Activated B cell treated with CpG ODN at 0.5 μM for 24 hours (primary cell): Measurements from ENCODE around the gene CHST8. TPM values are rescaled to one million over a fixed set of nuclear protein-coding genes. Genes with fewer than 3 reads are reported as not detected.

Source experiments
- ATAC-seq: fragments of 200-7000 bp; cut with Tn5 transposase; one replicate; pipeline ENCODE4 v1.10.0; 2021; ENCODE audit warnings: low read depth, mild to moderate bottlenecking, moderate library complexity
- CTCF ChIA-PET: fragments of 350-600 bp; sonication (Branson Sonifier 250); formaldehyde crosslinking; loops from one replicate; lab custom pipeline; 2021; ENCODE audit warnings: antibody characterized with exemption; lab: Charles Lee
- POLR2A ChIA-PET: fragments of 350-600 bp; sonication (Branson Sonifier 250); formaldehyde crosslinking; loops from one replicate; lab custom pipeline; 2021; ENCODE audit warnings: antibody characterized with exemption; lab: Charles Lee
- DNase-seq: peaks from one replicate; pipeline ENCODE4 v3.0.0; 2022
- H3K27ac Mint-ChIP-seq: one replicate; pipeline ENCODE4 v1.8.0; 2020; ENCODE audit warnings: mixed read lengths
- H3K27me3 Mint-ChIP-seq: one replicate; pipeline ENCODE4 v1.8.0; 2021; ENCODE audit warnings: mixed read lengths
- H3K36me3 Mint-ChIP-seq: one replicate; pipeline ENCODE4 v1.8.0; 2021; ENCODE audit warnings: low read depth, mixed read lengths
- H3K4me1 Mint-ChIP-seq: one replicate; pipeline ENCODE4 v1.8.0; 2021; ENCODE audit warnings: mixed read lengths
- H3K4me3 Mint-ChIP-seq: one replicate; pipeline ENCODE4 v1.8.0; 2020; ENCODE audit warnings: mild to moderate bottlenecking, mixed read lengths
- H3K9me3 Mint-ChIP-seq: one replicate; pipeline ENCODE4 v1.8.0; 2020; ENCODE audit warnings: mixed read lengths
- intact Hi-C: fragments of 100-400 bp; cut with micrococcal nuclease; formaldehyde crosslinking; loops from one replicate; pipeline ENCODE4 v1.15.1; 2024
- total RNA-seq: library from RNA; stranded (reverse); gene quantifications from 2 replicates; pipeline ENCODE4 v1.2.3, GENCODE V29; 2022
- TF ChIP-seq, protein P1 (sequence below): fragments of 200-600 bp; IDR thresholded peaks from one replicate; pipeline ENCODE4 v1.8.0; 2022; ENCODE audit warnings: antibody characterized with exemption, mild to moderate bottlenecking

The CHST8 gene
- total RNA-seq, 1 donor from 2014 or later, result not detected

DNA sequence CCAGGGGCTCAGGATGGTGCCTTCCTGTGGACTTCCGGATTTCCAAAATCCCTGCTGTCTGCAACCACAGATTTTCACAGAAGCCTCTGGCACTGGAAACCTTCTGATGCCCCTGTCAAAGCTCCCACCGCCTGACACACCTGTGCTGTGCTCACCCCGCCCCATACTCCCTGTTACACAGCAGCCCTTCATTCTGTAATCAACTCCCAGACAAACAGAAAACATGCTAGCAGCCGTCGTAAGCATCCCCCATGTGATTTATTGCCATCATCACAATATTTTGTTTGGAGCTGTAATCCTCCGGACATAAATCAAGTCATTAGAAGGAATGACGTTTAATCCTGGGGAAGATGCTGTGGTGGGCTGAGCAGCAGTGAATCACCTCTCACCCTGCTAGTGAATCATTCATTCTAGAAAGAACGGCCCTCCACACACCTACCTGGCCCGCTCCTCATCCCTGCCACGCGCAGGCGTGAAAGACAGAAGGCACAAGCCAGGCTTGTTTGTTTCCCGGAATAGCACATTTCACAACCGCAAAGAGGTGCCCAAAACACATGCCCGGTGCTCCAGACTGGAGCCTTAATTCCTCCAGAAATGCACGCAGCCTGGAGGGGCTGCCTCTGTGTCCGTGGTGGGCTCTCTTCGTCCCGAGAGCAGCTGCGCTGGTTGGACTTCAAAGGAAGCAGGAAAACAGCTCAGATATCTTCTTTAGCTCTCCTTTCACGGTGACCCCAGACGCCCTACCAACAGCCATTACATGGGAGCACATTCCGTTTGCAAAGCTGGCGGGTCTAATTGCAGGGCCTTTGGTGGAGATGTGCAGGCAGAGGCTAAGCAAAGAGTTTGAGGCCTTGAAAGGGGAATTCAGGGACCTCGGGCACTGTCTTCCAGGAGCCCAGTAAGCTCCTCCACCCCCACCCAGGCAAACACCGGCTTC lies 133.6 kb downstream of the CHST8 start:
- TF ChIP-seq, protein P1, sequence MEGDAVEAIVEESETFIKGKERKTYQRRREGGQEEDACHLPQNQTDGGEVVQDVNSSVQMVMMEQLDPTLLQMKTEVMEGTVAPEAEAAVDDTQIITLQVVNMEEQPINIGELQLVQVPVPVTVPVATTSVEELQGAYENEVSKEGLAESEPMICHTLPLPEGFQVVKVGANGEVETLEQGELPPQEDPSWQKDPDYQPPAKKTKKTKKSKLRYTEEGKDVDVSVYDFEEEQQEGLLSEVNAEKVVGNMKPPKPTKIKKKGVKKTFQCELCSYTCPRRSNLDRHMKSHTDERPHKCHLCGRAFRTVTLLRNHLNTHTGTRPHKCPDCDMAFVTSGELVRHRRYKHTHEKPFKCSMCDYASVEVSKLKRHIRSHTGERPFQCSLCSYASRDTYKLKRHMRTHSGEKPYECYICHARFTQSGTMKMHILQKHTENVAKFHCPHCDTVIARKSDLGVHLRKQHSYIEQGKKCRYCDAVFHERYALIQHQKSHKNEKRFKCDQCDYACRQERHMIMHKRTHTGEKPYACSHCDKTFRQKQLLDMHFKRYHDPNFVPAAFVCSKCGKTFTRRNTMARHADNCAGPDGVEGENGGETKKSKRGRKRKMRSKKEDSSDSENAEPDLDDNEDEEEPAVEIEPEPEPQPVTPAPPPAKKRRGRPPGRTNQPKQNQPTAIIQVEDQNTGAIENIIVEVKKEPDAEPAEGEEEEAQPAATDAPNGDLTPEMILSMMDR, result no peak
- Mint-ChIP-seq H3K9me3 (no peaks in the 10 kb centered on the region), H3K27ac (no peak overlapping the region), H3K27me3 (peaks cover 2% of the 10 kb centered on the region), H3K36me3 (no peaks in the 10 kb centered on the region), H3K4me1 (no peaks in the 10 kb centered on the region), H3K4me3 (no peak overlapping the region)
- intact Hi-C loops, result no loop called here
- DNase-seq, result no peak
- ChIA-PET POLR2A (no interaction called here), CTCF (no interaction called here)
- no peak for ATAC-seq

DNA sequence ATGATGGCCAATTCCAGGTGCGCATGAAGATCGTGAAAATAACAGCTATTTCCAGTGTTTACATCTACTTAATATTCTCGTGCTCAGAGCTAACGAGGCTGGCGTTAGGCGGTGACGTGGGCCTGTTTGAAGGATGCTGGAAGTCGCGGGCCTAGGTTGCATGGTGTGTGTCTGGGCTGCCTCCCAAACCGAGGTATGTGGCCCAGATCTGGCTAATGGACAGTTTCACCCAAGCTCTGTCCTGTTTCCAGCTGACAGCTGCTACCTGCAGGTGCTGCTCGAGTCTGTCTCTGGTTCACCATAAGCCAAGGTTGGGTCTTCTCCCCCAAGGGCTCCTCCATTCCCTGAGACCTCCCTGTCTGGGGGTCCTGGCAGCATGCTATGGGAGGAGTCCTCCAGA lies 134.4 kb downstream of the CHST8 start:
- POLR2A ChIA-PET, result no interaction called here
- no peak overlapping the region for H3K4me3 Mint-ChIP-seq

GRCh38 chr19:33758541-33759013 lies 136.8 kb downstream of the CHST8 start:
- Mint-ChIP-seq H3K27ac (no peak overlapping the region), H3K4me3 (no peak overlapping the region), H3K9me3 (no peaks in the 10 kb centered on the region), H3K27me3 (peaks cover 2% of the 10 kb centered on the region), H3K4me1 (no peaks in the 10 kb centered on the region), H3K36me3 (no peaks in the 10 kb centered on the region)
- intact Hi-C loops, result no loop called here
- TF ChIP-seq, protein P1, result no peak
- DNase-seq (no peak), ATAC-seq (no peak)
- CTCF ChIA-PET, result no interaction called here
- POLR2A ChIA-PET, result no interaction called here

More for the DNA sequence above, 134.4 kb downstream of the CHST8 start:
- peaks cover 2% of the 10 kb centered on the region for H3K27me3 Mint-ChIP-seq
- H3K9me3 Mint-ChIP-seq, result no peaks in the 10 kb centered on the region
- ATAC-seq (no peak), DNase-seq (no peak)
- intact Hi-C loops, result no loop called here
- H3K36me3 Mint-ChIP-seq, result no peaks in the 10 kb centered on the region
- TF ChIP-seq, protein P1, result no peak
- H3K4me1 Mint-ChIP-seq, result no peaks in the 10 kb centered on the region
- CTCF ChIA-PET, result no interaction called here
- no peak overlapping the region for H3K27ac Mint-ChIP-seq

GRCh38 chr19:33759356-33759755 lies 137.6 kb downstream of the CHST8 start:
- no peak overlapping the region for H3K4me3 Mint-ChIP-seq
- no peaks in the 10 kb centered on the region for H3K36me3 Mint-ChIP-seq
- H3K27me3 Mint-ChIP-seq, result peaks cover 2% of the 10 kb centered on the region
- DNase-seq (no peak), ATAC-seq (no peak)
- POLR2A ChIA-PET, result no interaction called here
- CTCF ChIA-PET, result no interaction called here
- intact Hi-C loops, result no loop called here
- H3K9me3 Mint-ChIP-seq, result no peaks in the 10 kb centered on the region
- H3K27ac Mint-ChIP-seq, result no peak overlapping the region
- H3K4me1 Mint-ChIP-seq, result no peaks in the 10 kb centered on the region
- TF ChIP-seq, protein P1, result no peak

DNA sequence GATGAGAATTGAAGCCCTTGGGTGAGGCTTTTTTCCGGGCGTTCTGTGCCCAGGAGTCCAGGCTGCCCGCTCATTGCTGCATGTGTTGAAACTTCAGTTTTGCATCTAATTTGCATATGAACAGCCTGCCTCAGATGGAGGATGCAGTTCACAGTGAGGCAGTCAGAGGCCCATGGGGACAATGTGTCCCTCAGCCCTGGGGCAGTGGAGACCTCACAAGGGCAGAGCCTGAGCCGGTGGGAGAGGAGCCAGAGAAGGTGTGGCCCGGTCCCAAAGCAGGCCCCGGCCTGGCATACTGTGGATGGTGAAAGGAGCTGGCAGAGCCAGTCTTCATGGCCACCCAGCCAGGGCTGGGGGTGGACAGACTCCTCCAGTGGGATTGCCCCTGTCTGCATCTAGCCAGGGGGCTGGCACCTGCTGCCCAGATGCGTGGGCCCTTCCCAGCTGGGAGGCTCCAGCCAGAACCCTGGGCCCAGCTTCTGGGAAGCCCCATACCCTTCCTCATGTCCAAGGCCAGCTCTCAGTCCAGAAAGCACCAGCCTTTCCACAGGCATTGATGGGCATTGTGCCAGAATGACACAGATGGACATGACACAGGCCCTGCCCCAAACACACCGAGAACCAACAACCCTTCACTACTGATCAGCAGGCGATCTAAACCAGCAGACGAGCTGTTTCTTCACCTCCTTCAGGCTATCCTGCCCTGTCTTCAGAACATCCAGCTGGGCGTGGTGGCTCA lies 142.0 kb downstream of the CHST8 start:
- no peaks in the 10 kb centered on the region for H3K9me3 Mint-ChIP-seq
- no peaks in the 10 kb centered on the region for H3K36me3 Mint-ChIP-seq
- ChIA-PET CTCF (interaction anchor here (2.2 kb wide), 1 partner anchor 14 kb away, joined by 7 read pairs; no protein-coding TSS in a partner anchor), POLR2A (no interaction called here)
- no peak overlapping the region for H3K4me3 Mint-ChIP-seq
- intact Hi-C loops, result no loop called here
- DNase-seq (no peak), ATAC-seq (no peak)
- peaks cover 10% of the 10 kb centered on the region for H3K27me3 Mint-ChIP-seq
- TF ChIP-seq, protein P1, result no peak
- H3K4me1 Mint-ChIP-seq, result no peaks in the 10 kb centered on the region
- no peak overlapping the region for H3K27ac Mint-ChIP-seq
